ENCODE data around the gene PDE8B.

GRCh38 chr5:77214151-77214550 lies 3.7 kb downstream of the PDE8B start:
- TF ChIP-seq, protein P1, sequence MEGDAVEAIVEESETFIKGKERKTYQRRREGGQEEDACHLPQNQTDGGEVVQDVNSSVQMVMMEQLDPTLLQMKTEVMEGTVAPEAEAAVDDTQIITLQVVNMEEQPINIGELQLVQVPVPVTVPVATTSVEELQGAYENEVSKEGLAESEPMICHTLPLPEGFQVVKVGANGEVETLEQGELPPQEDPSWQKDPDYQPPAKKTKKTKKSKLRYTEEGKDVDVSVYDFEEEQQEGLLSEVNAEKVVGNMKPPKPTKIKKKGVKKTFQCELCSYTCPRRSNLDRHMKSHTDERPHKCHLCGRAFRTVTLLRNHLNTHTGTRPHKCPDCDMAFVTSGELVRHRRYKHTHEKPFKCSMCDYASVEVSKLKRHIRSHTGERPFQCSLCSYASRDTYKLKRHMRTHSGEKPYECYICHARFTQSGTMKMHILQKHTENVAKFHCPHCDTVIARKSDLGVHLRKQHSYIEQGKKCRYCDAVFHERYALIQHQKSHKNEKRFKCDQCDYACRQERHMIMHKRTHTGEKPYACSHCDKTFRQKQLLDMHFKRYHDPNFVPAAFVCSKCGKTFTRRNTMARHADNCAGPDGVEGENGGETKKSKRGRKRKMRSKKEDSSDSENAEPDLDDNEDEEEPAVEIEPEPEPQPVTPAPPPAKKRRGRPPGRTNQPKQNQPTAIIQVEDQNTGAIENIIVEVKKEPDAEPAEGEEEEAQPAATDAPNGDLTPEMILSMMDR (IDR thresholded peaks at IDR 0.05), result no peak
- TF ChIP-seq POLR2A (IDR thresholded peaks at IDR 0.05), result no peak
